GM23248 (cell line): Measurements from ENCODE around the gene PRXL2B.

Experiments used
- EZH2 ChIP-seq: fragments of 200-600 bp; sonication (generic); IDR thresholded peaks from 2 replicates; pipeline ENCODE4 v1.6.1; 2018; ENCODE audit warnings: antibody characterized with exemption, mild to moderate bottlenecking; ENCODE audit not compliant: insufficient read depth, poor library complexity, severe bottlenecking
- EZH2phosphoT487 ChIP-seq: fragments of 200-600 bp; sonication (generic); IDR thresholded peaks from 2 replicates; pipeline ENCODE4 v1.6.1; 2018; ENCODE audit warnings: antibody characterized with exemption, moderate library complexity, mild to moderate bottlenecking, low read depth; ENCODE audit not compliant: insufficient read depth

DNA sequence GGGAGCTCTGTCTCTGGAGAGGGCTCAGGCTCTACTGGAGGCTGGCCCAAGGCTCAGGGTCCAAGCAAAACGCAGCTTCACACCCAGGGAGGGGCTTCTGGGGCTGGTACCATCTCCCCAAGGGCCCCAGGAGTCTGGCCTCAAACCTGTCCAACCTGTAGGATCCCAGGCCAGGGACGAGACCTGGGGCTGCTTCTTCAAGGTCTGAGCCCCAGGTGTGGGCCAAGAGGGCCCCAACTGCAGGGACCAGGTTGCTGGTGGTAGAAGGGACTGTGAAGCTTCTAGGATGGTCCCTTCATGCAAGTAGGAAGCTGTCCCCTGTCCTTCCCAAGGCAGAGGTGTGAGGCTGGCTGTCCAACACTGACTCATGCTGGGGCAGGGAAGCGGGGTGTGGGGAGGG lies 54.0 kb downstream of the PRXL2B start:
- TF ChIP-seq EZH2phosphoT487 (no peak), EZH2 (no peak)
